Fibroblast of upper back skin (primary cell): ENCODE measurements around the gene SYNC.
"Not testable (repeated sequence)": the region's sequence is repeated elsewhere in the genome, so short reads cannot be mapped to it uniquely, and the experiment has no call there.

Experiments used
- DNase-seq: peaks from one replicate; pipeline ENCODE4 v3.0.0-alpha.2; 2013

SYNC gene

GRCh38 chr1:32693455-32694174, 9.0 kb downstream of the SYNC start:
- no peak for DNase-seq

- DNase-seq, result no peak
Observed at GRCh38 chr1:32686387-32686786, 16.2 kb downstream of the SYNC start.

DNA sequence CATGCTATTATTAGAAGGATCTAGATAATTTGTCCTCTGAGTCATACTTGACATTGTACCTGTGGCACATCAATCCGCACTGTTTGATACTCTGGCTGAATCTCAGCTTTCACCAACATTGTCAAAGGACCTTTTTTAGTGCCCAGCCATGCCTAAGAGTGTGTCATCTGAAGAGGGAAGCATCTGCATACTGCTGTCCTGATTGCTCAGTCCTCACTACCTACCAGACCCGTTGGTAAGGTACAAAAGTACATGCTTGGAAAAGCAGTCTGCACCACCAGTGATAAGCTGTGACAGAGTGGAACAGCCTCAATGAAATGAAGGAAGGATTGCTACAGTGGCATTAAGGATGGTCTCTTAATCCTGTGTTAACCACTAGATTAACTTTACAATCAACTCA, 17.1 kb downstream of the SYNC start:
- DNase-seq, result no peak

GRCh38 chr1:32684167-32684811, 18.3 kb downstream of the SYNC start:
- peak; percentile 54 for DNase-seq

DNA sequence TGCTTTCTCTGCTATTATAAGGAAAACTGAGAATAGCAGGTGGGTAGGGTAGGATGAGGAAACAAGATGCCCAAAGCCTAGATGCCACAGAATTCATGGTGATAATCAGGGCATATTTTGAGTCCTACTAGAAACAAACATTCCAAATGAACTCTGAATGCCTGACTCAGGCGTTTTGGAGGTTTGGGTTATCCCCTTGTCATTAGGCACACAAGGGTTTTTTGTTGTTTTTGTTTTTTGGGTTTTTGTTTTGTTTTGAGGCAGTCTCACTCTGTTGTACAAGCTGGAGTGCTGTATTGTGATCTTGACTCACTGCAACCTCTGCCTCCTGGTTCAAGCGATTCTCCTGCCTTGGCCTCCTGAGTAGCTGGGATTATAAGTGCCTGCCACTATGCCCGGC, 19.2 kb downstream of the SYNC start:
- DNase-seq, result no peak

DNA sequence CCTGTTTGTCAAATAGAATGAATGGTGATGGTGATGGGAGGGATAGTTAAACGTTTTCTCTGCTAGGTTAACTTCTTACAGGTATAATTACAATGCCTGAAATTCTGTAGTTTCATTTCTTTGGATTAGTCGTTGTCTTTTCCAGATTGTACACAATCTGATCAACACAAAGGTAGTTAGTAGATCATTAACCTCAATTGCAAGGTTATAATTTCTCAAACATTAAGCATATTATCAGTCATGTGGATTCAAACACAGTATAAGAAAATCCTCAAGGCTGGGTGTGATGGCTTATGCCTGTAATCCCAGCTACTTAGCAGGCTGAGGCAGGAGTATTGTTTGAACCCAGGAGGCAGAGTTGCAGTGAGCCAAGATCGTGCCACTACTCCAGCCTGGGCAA, 20.6 kb downstream of the SYNC start:
- DNase-seq, result no peak

DNA sequence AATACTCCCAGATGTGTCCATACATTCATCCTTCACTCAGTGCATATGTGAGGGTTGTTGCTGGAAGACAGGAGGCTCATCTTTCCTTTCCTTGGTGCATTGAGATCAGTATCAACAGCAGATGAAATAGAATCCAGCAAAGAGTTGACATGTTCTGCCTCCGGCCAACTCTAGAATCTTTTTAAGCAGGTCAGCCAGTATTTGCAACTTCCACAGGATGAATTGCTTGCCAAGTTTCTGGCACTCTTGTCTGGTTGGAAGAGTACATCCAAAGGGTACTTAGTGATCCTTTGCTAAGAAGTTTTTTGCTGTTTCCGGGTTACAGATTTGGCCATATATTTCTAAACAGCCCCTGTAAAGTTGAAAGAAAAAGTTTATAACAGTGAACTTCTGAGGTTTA, 21.1 kb downstream of the SYNC start:
- no peak for DNase-seq

DNA sequence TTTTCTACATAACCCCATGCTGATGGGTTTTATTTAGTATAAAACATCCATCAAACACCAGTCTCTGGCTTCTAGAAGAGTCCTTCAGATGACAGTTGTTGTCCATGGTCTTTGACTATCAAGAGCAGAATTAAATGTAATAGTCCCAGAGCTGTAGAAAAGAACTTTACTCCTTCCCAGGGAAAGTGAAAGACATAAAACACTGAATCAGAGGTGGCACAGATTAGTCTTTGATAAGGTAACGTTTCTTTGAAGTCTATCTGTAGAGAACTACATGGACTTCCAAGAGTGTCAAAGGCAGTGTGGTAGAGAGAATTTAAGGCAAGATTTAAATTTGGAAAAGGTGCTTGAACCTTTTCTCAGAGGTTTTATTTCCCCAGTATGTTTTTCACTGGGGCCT, 21.9 kb downstream of the SYNC start:
- no peak for DNase-seq

GRCh38 chr1:32679993-32680392, 22.6 kb downstream of the SYNC start:
- DNase-seq, result not testable (repeated sequence)

DNA sequence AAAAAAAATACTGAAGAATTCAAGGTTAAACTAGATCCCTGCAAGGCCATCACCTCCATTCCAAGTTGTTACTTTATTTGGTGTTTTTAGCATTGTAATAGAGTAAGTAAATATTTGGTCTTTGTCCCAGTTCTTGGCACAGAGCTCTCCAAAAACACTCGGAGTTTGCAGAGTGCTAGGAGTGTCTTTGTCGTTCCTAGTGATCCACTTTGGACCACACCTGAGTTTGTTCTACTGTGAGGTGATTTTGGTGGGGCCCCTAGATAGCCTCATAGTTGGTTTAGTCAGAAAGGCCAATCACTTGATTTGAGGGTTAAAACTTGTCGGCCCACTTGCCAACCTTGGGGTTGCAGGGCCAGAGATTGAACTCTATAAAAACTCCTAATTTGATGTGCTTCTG, 25.6 kb downstream of the SYNC start:
- no peak for DNase-seq

- DNase-seq, result not testable (repeated sequence)
Observed at GRCh38 chr1:32668716-32669115, 33.9 kb downstream of the SYNC start.

GRCh38 chr1:32666901-32667566, 35.5 kb downstream of the SYNC start:
- no peak for DNase-seq

DNA sequence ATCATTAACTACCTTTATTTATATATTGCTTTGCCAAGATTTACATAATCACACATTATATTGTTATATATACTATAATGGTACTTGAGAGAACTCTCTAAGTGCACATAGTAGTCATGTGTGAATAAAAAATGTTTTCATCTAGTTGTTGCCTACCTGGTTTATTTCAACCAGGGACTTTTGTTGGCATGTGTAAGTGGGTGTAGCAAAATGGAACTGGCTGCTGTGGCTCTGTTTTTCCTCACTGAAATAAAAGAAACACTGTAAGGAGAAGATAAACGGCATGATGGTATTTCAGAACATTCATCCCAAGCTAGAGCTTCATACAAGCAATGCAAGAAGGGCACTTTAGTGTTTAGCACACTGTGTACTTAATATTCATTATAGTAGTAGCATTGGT, 36.7 kb downstream of the SYNC start:
- no peak for DNase-seq

DNA sequence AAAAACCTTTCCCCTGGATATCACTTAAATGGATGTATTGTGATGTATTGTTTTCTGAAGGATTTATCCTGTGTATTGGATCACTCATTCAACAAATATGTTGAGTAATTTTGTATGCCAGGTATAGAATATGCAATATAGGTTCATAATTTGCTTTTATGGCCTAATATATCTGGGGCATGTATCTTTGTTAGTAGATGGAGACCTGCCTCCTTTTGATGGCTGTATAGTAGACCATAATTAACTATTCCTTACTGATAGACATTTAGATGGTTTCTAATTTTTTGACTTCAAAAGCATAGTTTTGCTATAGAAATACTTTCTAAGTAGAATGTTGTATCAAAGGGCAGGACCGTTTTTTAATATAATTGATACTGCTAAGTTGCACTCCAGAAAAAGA, 43.0 kb downstream of the SYNC start:
- DNase-seq, result no peak

DNA sequence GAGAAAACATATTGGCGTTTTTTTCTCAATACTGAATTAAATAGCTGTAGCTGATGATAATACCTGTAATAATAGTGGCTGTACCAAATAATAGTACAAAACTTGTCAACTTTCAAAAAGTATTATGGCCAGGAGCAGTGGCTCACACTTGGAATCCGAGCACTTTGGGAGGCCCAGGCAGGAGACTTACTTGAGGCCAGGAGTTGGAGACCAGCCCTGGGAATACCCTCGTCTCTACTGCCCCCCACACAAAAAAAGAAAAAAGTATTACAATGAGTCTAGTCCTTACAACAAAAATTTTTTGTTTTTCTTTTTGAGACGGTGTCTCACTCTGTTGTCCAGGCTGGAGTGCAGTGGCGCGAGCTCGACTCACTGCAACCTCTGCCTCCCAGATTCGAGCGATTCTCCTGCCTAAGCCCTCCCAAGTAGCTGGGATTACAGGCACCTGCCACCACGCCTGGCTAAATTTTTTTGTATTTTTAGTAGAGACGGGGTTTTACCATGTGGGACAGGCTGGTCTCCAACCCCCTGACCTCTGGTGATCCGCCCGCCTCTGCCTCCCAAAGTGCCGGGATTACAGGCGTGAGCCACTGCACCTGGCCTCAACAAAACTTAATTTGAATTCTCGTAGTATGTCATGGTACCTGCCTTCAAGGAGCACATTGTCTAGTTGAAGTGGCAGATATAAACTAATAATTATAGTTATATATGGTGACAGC, 50.2 kb downstream of the SYNC start:
- no peak for DNase-seq

GRCh38 chr1:32651461-32652073, 51.0 kb downstream of the SYNC start:
- DNase-seq, result no peak

DNA sequence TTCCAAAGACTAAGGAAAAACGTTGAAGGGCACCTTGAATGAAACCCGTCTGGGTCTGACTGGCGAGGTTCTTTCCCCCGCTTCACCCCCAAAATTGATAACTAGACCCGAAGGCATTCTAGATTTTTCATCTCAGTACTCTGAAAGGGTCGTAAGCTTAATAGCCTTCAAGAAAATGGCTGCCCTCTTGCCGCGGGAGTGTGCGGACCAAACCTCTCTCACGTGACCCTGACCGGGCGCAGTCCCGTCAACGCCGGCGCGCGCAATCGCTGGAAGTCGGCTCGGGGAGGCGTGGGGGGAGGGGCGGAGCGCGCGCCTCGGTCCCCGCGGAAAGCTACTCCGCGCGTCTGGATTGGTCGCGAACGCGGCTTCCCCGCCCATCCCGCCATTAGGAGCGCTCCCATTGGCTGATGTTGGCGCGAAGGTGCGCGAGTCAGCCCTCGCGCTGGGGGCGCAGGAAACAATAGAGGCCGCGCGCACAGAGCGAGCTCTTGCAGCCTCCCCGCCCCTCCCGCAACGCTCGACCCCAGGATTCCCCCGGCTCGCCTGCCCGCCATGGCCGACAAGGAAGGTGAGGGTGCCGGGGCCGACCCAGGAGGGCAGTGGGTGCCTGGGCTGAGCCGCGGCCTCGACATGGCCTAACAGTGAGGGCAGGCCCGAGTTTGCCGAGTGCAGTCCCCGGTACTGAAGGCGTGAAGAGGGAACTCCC, 51.7 kb downstream of the SYNC start, which contains the start of gene RBBP4:
Gene RBBP4 (plus strand): TSS at position 457 of the 709 bp plus-strand sequence. CDS start 99 bp downstream, at position 556.
- DNase-seq, result peak; percentile 97

DNA sequence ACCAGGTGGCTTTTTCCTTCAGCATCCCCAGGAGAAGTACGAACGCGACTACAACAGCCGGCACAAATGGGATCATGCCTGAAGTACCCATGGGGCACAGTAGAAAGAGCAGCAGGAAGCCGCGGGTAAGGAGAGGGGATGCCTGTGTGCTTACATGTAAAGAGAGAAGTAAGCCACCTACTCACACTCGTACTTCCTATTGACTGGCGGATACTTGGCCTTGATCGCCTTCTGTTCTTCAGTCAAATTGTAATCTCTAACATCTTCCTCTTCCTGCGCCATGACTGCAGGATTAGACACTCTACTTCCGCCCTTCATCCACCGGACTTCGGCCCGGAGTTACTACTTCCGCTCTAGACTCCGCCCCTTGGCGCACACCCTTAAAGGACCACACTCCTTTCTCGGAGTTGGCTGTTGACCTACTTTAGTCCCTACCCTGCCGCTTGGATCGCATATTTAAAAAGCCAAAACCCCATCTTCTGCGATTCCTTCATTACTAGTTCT, 52.3 kb downstream of the SYNC start, which contains the start of gene ZBTB8OS:
Gene ZBTB8OS (minus strand): TSS at position 303 of the 504 bp plus-strand sequence. CDS start 21 bp downstream, at position 282.
- peak; percentile 93 for DNase-seq

- no peak for DNase-seq
Observed at GRCh38 chr1:32647308-32648134, 55.0 kb downstream of the SYNC start.

DNA sequence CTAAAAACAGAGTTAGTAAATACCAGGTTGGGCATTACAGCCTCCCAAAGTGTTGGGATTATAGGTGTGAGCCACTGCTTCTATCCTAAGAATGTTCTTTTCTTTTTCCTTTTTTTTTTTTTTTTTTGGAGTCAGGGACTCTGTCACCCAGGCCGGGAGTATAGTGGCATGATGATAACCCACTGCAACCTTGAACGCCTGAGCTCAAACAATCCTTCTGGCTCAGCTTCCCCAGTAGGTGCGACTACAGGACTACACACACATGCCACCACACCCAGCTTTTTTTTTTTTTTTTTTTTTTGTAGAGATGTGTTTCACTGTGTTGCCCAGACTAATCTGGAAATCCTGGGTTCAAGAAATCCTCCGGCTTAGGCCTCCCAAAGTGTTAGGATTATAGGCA, 58.1 kb downstream of the SYNC start:
- DNase-seq, result no peak

GRCh38 chr1:32642292-32642827, 60.2 kb downstream of the SYNC start:
- not testable (repeated sequence) for DNase-seq
